GM21723 (cell line): ENCODE data around the gene MED12L.

Source experiments
- ATAC-seq: cut with Tn5 transposase; IDR thresholded peaks from one replicate; pipeline ENCODE4 v1.9.1; 2021; ENCODE audit warnings: mild to moderate bottlenecking, moderate library complexity; ENCODE audit not compliant: unreplicated experiment

The MED12L gene

DNA sequence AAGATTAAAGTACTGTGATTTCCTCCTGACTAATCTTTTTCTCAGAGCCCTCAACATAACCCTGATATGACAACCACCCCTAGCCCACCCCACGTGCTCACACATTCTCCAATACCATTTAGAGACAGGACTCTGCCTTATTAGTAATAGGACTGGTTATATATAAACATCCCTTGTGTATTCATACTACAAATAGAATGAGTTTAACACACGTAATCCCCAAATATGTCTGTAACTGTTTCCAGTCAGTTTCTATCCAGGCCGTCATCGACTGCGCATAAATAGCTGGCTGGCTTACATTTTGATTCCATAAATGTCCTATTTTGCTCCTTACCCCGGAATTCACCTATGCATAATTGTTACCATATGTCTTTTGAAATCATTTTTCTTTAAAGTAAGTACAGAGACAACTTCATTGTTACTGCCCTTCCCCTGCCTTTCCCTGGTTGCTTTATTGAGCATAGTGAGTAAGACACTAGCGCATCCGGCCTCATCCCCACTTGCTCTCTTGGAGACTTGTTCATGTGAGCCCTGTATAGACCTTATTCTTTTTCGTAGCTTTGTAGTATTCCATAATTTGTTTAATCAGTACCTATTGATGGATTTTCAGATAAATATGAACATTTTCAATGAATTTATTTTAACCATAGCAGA lies 196.3 kb downstream of the MED12L start:
- ATAC-seq = no peak

- ATAC-seq = peak; percentile 55
Measured at GRCh38 chr3:151282921-151283320, 197.5 kb downstream of the MED12L start.

DNA sequence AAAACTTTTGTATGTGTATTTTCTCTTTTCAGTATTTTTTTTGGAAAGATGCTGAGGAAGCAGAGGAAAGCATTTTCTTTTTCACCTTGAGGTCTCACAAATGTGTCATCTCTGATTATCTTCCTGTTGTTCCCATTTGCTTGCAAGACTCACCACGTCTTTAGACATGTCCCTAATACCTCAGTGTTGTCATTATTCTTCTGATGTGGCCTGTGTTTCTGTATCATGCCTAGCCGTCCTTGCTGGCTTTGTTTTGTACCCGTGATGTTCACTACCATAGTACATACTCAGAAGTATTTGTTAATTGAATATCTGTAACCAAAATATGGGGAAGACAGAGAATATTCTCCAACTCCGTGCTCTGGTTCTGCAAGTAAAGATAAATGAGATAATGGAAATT lies 197.9 kb downstream of the MED12L start:
- ATAC-seq = no peak

DNA sequence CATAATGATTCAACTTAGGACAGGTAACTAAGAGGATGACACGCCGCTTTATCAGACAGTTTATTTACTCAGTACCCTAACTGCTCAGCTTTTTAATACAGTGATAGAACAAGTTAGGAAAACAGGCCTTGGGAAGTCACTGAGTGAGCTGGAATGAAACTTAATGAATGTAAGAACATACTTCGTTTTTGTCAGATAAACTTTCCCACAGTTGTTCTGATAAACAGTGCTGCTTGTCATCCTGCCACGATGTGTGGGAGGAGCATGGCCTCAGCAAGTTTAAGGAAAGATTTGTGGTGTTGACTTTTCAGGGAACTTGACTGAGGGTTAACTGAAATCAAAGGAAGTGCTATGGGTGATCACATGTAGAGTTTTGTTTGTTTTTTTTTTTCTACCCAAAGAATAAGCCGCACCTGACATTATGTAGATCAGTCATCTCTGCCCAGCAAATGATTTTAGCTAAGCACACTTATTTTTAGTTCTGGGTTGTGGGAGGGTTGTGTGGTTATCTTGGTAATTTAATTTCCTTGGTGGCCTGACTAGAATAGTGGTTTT lies 198.5 kb downstream of the MED12L start:
- no peak for ATAC-seq

DNA sequence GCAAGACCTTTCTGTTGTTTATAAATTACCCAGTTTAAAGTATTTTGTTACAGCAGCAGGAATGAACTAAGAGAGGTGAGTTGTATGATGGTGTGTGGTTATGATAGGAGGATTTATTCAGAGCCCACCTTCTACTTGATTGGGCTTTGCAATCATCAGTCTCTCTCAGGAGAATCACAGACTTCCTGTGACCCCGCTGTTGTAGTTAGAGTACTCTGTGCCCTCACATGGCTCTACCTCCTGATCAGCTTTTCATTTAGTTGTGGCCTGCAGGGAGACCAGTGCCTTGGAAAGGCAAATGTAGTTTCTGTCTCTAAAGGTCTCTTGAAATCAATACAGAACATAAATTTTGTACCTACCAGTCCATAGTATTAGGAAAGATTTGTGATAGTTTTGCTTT lies 200.5 kb downstream of the MED12L start:
- no peak for ATAC-seq

DNA sequence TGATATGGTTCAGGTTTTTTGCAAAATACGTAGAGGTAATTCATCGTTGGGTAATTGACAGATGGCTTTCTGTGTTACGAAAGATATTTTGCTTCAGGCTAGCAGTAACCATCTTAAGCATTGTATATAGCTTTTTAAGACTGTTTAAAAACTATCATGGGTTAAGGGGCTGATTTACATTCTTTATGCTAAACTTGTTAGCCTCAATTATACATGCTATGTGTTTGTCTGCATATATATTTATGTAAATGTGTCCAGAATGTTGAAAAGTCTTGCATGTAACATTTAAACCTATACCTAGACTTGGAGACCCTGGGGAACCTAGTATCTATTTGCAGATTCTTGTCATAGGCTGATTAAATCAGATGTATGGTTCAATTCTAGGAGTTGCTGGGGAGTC lies 204.0 kb downstream of the MED12L start:
- ATAC-seq = no peak

DNA sequence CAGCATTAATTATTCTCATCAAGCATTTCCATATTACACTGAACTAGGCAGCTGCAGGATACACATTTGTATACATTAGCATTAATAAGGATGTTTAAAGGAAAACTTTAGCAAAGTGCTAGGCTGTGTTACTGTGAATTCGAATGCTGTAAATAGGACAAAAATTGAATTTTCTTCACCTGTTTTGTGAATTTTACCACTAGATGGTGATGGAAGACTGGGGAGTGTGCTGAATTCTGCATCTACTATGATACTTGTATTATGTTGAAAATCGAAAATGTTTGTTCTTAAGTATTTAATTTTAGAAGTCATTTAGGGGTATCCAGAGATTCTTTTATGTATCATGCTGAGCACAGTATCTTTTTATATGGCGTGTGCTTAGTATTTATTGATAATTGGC lies 205.2 kb downstream of the MED12L start:
- no peak for ATAC-seq

DNA sequence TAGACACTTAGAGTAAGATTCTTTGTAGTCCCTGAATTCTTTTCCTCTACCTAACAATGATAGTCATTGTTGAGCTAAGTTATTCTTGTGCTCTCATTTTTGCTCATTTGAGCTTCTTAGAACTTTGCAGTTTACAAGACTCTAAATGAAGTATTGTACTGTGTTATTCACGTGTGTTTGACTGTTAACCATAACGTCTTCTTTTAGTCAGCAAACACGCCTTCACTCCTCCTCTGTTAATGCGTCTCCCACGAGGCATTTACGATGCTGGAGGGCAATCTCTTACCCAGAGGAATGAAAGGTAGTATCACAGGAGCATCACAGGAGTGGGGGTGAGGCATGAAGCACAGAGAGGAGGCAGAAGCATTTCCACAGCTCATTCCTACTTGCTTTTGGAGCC lies 207.7 kb downstream of the MED12L start:
- ATAC-seq = no peak

DNA sequence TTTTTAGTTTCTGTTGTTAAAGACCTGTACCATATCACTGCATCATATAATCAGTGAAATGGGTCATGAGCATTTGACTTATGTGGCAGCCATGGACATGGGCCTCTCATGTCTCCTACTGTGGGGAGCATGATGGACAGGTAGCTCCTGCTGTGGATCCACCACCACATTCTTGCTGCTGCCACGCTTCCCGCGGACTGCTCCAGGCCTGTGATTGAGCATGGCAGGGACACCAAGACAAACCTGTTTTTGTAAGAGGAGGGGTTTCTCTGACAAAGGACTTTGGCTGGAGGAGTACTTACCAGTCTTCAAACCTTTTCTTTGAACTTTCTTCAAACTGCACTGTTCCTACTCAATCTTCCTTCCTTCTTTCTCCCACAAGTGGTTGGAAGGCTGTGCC lies 210.8 kb downstream of the MED12L start:
- no peak for ATAC-seq

DNA sequence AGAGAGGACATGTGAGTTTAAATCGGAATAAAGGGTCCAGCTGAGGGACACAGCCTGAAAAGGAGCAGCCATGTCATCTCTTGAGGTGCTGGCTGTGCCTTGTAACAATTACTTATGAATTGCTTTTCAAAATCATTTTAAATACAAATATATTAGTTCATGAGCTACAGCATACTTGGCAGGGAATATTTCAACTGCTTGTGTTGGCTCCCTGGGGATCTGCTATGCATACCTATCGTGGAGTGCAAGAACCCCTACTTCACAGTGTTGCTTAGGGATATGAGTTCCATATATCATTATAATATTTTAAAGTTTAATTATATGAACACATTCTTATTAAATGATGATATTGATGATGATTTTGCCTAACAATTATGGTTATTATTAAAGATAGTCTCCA lies 212.0 kb downstream of the MED12L start:
- ATAC-seq = no peak

DNA sequence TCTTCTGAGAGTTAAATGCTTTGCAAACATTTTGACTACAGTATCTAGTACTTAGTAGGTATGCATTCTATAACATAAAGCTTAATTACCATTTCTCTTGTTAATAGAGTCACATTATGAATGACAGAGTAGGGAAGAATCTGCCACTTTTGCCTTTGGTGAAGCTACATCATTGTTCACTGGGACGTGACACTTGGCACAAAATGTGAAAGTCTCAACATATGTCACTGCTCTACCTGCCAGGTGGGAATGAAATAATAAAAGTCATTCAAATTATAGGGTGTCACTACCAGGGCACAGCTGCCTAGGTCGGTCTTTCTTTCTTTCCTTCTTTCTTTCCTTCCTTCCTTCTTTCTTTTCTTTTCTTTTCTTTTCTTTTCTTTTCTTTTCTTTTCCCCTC lies 213.5 kb downstream of the MED12L start:
- no peak for ATAC-seq

- no peak for ATAC-seq
Measured at GRCh38 chr3:151300539-151300938, 215.1 kb downstream of the MED12L start.

- ATAC-seq = no peak
Measured at GRCh38 chr3:151301787-151302186, 216.3 kb downstream of the MED12L start.

DNA sequence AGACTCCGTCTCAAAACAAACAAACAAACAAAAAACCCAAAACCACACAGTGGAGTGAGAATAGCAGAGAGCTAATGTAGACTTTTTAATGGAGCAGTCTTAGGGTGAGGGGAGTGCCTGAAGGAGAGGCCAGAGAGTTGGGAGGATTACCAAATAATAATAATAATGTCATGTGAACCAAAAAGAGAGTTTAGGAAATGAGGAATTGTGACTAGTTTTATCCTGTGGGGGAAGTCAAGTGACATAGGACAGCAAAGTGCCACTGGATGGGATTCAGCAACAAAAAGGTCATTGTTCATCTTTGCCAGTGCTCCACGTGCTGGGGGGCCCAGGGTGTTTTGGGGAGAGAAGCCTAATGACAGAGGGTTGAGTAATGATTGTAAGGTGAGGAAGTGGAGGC lies 218.3 kb downstream of the MED12L start:
- no peak for ATAC-seq

DNA sequence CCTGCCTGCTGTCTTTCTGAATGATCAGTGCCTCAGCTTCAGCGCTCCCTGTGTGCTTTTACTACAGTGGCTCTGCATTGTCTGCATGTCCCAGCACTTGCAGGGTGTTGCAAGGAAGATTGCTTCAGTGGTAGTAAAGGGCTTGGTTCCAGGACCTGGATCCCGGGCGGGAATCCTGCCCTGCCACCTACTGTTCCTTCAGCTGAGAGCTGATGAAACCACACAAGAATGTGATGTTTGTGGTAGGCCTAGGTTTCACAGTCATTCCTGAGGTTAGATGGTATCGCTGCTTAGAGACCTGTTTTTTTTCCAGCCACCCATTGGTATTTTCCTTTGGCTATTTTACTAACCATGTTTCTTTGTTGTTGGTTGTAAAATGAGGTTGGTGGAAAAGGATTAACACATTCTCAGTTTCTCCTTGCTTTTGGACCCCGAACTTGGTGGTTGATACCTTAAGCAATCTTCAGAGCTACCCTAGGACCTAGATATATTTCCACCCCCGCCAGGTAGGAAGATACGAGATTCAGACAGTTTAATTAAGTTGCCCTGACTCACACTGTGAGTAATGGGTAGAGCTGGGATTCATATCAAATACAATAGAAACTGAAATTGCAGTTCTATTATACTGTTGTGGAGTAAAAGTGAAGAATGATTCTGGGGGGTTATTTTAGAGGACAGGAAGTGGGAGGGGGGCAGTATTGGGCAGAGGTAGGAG lies 219.8 kb downstream of the MED12L start:
- no peak for ATAC-seq

- ATAC-seq = no peak
Measured at GRCh38 chr3:151305775-151306151, 220.3 kb downstream of the MED12L start.

- no peak for ATAC-seq
Measured at GRCh38 chr3:151306168-151306810, 220.8 kb downstream of the MED12L start.

DNA sequence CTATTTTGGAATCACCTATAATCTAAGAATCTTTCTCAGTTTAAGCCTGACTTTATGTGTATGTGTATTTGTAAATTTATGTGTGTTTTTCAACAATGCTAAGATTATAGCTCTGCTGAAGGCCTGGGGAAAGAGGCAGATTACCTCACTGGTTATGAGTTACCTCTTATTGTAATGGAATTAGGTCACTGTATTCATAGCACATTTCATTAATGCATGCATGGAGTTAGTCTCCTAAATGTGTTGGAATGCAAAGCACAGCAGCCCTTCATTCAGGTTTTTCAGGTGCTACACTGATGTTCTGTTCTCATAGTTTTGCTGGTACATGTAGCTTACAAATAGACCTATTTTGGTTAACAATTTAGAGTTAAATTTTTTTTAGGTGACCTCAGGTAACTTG lies 221.7 kb downstream of the MED12L start:
- no peak for ATAC-seq

DNA sequence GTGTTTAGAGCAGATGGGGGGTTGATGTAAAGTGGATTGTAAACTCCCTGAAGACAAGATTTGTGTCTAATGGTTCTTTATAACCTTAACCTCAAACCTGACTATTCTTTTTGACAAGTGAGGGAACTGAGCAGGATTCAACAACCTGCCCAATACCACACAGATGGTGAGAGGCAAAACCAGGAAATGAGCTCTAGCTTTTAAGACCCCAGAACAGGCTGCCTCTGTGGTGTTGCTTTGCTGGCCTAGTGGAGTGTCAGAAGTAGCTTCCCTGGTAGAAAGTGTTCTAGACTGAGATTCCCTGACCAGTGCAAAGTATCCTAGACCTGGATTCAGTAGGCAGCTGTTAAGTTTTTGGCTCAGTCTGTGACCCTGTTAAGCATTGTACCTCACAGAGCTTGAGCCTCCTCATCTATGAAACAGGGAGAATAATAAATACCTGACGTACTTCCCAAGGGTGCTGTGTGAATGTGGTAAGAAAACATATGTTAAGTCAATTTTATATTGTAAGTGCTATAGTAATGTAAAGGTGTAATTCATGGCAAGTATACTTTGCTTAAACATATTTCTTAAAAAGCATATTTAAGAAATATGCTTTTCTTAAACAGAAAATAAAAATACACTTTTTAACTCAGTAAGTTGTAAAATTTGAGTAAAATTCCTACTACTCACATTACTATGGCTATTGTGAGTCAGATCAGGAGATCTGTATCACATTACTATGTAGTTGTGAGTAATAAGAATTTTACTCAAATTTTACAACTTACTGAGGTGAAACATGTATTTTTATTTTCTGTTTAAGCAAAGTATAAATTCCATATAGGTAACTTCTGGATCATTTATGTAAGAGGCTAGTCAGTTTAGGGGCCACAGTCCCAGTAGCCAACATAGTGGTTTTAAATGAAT lies 222.4 kb downstream of the MED12L start:
- no peak for ATAC-seq

DNA sequence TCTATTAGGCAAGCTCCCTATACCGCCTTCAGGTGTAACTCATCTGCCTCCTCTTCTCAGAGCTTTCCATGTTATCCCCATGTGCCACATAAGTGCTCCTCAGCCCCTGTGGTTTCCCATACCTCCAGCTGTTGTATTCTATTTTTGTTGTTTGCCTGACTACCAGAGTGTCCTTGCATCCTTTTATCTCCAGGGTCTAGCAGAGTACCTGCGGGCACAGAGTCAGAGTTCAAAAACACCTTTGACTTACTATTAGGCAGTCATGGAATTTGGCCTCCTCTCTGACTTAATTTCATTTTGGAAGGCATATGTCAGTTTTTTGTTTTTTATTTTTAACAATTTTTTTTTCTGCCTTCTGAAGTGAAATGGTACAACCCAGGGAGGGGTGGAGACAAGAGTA lies 224.1 kb downstream of the MED12L start:
- no peak for ATAC-seq

GRCh38 chr3:151312972-151313371 lies 227.5 kb downstream of the MED12L start:
- ATAC-seq = no peak
